HG03565 (cell line): ENCODE results near the gene C6orf47.

Experiments
- ATAC-seq: cut with Tn5 transposase; IDR thresholded peaks from one replicate; pipeline ENCODE4 v1.9.1; 2021; ENCODE audit warnings: mild to moderate bottlenecking, moderate library complexity; ENCODE audit not compliant: unreplicated experiment

The C6orf47 gene

DNA sequence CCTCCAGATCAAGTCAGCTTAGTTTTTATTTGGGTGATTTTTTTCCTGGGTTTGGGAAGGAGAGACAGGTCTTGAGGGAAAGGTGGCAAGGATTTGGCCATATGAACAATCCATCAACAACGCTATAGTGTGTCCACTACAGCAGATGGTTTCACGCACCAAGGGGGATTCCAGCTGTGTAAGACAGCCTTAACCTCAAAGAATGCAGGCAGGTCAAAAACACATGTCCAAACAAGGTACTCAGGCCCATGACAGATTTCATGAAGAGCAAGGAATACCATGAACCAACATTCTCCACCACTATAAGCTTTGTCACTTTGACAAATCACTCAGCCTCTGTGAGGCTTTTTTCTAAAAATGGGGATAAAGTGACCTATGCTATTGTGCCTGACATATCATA is 43.6 kb downstream of the C6orf47 start:
- ATAC-seq = no peak

- no peak for ATAC-seq
These were observed 44.8 kb downstream of the C6orf47 start for GRCh38 chr6:31615748-31616147.

DNA sequence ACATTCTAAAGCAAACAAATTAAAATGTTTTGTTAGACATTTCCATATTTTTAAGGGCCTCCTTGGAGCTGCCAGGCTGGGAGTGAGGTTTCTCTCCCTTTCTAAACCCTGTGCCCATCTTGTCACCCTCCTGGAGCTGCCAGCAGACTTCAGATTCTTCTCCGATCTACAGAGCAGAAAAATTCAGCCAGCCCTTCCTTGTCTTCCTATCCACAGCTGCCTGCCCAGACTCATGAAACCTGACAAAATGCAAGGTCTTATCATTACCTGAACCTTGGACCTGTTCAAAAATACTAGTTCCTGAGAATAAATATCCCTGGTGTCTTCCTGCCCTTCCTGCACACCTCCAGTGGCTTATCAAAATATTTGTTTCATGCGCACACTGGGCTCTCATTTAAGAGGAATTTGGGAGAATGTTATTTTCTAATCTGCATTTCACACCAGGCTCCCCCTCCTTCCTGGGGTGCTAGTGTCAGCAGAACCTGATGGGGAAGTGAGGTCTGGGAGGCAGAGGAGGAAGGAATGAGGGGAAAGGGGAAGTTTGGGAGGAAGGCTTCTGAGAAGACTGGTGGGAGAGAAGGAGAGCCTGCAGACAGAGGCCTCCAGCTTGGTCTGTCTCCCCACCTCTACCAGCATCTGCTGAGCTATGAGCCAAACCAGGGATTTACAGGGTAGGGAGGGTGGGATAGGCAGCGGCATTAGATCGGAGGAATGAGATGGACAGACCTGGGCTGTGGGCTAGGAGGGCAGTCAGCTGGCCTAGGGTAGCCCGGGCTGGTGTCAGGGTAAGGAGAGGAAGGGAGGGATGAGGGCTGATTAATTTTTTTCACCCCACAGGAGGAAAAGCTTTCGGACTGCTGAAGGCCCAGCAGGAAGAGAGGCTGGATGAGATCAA is 45.6 kb downstream of the C6orf47 start, which contains the start of gene AIF1:
AIF1 (plus strand) TSS at position 551 of the 895 bp plus-strand sequence; CDS start at position 647, 96 bp downstream.
- no peak for ATAC-seq

DNA sequence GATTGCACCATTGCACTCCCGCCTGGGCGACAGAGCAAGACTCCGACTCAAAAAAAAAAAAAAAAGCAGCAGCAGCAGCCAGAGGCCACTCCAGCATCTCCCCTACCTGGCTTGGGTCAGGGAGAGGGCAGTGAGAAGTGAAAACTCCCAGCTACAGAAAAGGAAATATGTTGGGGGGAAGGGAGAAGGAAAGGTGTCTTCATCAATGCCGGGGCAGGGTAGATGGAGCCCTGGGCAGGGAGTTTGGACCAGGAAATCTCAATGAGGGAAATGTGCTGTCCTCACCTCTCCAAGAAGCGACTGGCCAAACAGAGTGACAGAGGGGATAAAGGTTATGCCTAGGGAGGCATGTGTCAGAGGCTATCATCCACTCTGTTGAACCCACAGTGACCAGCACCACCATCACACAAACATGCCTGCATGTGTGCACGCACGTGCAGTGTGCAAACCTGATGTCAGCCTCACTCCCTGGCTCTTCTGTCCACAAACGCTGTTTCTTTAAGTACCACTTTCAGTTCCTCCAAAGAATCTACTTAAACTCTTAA is 46.4 kb downstream of the C6orf47 start:
- no peak for ATAC-seq

DNA sequence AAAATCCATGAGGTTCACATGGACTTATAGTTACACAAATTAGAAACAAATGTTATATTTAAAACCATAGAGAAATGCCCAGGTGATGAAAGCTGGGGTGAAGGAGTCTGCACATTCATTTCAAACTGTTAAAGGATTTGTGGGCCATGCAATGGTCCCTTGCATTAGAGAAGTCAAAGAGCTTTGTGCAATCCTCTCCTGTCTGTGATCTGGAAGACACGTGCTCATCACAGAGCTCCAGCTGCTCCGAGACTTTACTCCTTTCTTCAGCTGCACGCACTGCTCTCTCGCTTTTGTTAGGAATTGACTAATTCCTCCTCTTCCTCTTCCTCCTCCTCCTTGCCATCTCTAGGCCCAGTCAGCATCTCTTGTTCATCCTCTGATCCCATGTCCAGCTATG is 49.6 kb downstream of the C6orf47 start:
- ATAC-seq = no peak

- no peak for ATAC-seq
These were observed 50.8 kb downstream of the C6orf47 start for GRCh38 chr6:31609519-31610406.
